PC-3 (cell line): ENCODE results near the gene ATP6V1F. TPM values are rescaled to one million over a fixed set of nuclear protein-coding genes. Genes with fewer than 3 reads are reported as not detected.

Source experiments
- ATAC-seq: fragments of 200-7000 bp; cut with Tn5 transposase; 2 replicates; pipeline ENCODE4 v1.9.1; 2020; ENCODE audit warnings: mild to moderate bottlenecking, moderate library complexity
- BruUV-seq: library from RNA; stranded (reverse); fragments of 400-500 nt; replicated peaks from 2 replicates; lab custom pipeline; 2021; lab: Mats Ljungman, UMichigan
- CTCF ChIA-PET: fragments of 300-600 bp; sonication (Branson Sonifier 250); formaldehyde crosslinking; loops from one replicate; lab custom pipeline; 2022; ENCODE audit warnings: antibody characterized with exemption; lab: Charles Lee
- POLR2A ChIA-PET: fragments of 300-600 bp; sonication (Branson Sonifier 250); formaldehyde crosslinking; loops from one replicate; lab custom pipeline; 2022; ENCODE audit warnings: antibody characterized with exemption; ENCODE audit not compliant: unreplicated experiment; lab: Charles Lee
- DNase-seq: peaks from one replicate; pipeline ENCODE4 v3.0.0-alpha.2; 2015
- H2AFZ ChIP-seq: fragments of 300-600 bp; sonication (generic); 2 replicates; pipeline ENCODE4 v1.6.0; 2016; ENCODE audit warnings: antibody characterized with exemption, low read length
- H3F3A ChIP-seq: fragments of 300-600 bp; sonication (generic); one replicate; pipeline ENCODE4 v1.6.0; 2017; ENCODE audit warnings: antibody characterized with exemption, low read length, control low read depth, mild to moderate bottlenecking; ENCODE audit not compliant: unreplicated experiment
- H3K27ac ChIP-seq: fragments of 300-600 bp; sonication (generic); 2 replicates; pipeline ENCODE4 v1.5.1; 2016; ENCODE audit warnings: mild to moderate bottlenecking, low read length
- H3K27me3 ChIP-seq: fragments of 300-600 bp; sonication (generic); 2 replicates; pipeline ENCODE4 v1.6.1; 2016; ENCODE audit warnings: low read length, mixed read lengths
- H3K36me3 ChIP-seq: fragments of 300-600 bp; sonication (generic); 2 replicates; pipeline ENCODE4 v1.6.1; 2016; ENCODE audit warnings: low read depth, mixed run types, low read length, mixed read lengths
- H3K4me1 ChIP-seq: fragments of 300-600 bp; sonication (generic); 2 replicates; pipeline ENCODE4 v1.5.1; 2016; ENCODE audit warnings: low read length; ENCODE audit not compliant: insufficient read depth
- H3K4me2 ChIP-seq: fragments of 300-600 bp; sonication (generic); 2 replicates; pipeline ENCODE4 v1.6.0; 2016; ENCODE audit warnings: low read length
- H3K4me3 ChIP-seq: fragments of 300-600 bp; sonication (generic); 2 replicates; pipeline ENCODE4 v1.5.1; 2016; ENCODE audit warnings: mild to moderate bottlenecking, low read length, mixed read lengths
- H3K79me2 ChIP-seq: fragments of 300-600 bp; sonication (generic); 2 replicates; pipeline ENCODE4 v1.6.1; 2017; ENCODE audit warnings: low read length, mixed read lengths
- H3K9ac ChIP-seq: fragments of 300-600 bp; sonication (generic); 2 replicates; pipeline ENCODE4 v1.6.0; 2016; ENCODE audit warnings: mild to moderate bottlenecking, low read length
- H3K9me2 ChIP-seq: fragments of 300-600 bp; sonication (generic); replicated peaks from 2 replicates; pipeline ENCODE4 v1.6.1; 2016; ENCODE audit warnings: mixed run types, low read length, mixed read lengths
- H3K9me3 ChIP-seq: fragments of 300-600 bp; sonication (generic); 2 replicates; pipeline ENCODE4 v1.6.1; 2016; ENCODE audit warnings: low read length, mixed read lengths
- H4K20me1 ChIP-seq: fragments of 300-600 bp; sonication (generic); 2 replicates; pipeline ENCODE4 v1.6.1; 2016; ENCODE audit warnings: low read length, mixed read lengths
- CTCF ChIP-seq: fragments of 300-600 bp; sonication (generic); conservative IDR thresholded peaks from 2 replicates; pipeline ENCODE4 v1.5.1; 2017; ENCODE audit warnings: antibody characterized with exemption, low read depth, mild to moderate bottlenecking, low read length
- EZH2 ChIP-seq: fragments of 300-600 bp; sonication (generic); IDR thresholded peaks from one replicate; pipeline ENCODE4 v1.6.1; 2017; ENCODE audit warnings: antibody characterized with exemption, mild to moderate bottlenecking, low read length; ENCODE audit not compliant: unreplicated experiment
- EZH2phosphoT487 ChIP-seq: fragments of 300-600 bp; sonication (generic); IDR thresholded peaks from 2 replicates; pipeline ENCODE4 v1.6.1; 2018; ENCODE audit warnings: mild to moderate bottlenecking, antibody characterized with exemption, low read length, borderline replicate concordance
- intact Hi-C: fragments of 100-400 bp; cut with micrococcal nuclease; formaldehyde crosslinking; loops from 2 replicates; pipeline ENCODE4 v1.9.0; 2023
- total RNA-seq: library from RNA; depleted of rRNA; stranded (reverse); fragments of >200 nt; gene quantifications from 2 replicates; pipeline ENCODE4 v1.2.3, GENCODE V29; 2014

Gene ATP6V1F
- total RNA-seq, 1 experiment from 2014 or later = 131 TPM

- Histone ChIP-seq H3K79me2 (peaks cover 26% of the 10 kb centered on the region), H3K4me3 (peak overlapping the region; percentile 84), H3K27me3 (no peaks in the 10 kb centered on the region), H2AFZ (peak overlapping the region; percentile 80), H3K36me3 (peaks cover 5% of the 10 kb centered on the region; the same call in 1 of the 2 replicates), H3F3A (no peaks in the 10 kb centered on the region), H3K9me2 (no peaks in the 10 kb centered on the region), H3K9me3 (no peaks in the 10 kb centered on the region), H3K4me2 (peak overlapping the region; percentile 82), H3K4me1 (peaks cover 5% of the 10 kb centered on the region; the same call in 1 of the 2 replicates), H3K27ac (no peak overlapping the region), H4K20me1 (no peaks in the 10 kb centered on the region), H3K9ac (peak overlapping the region; percentile 14; the same call in 1 of the 2 replicates)
- intact Hi-C loops = loop anchor here (1.0 kb wide), 1 partner anchor 35 kb away; no protein-coding TSS in a partner anchor
- ChIA-PET POLR2A (interaction anchor here (0.6 kb wide), 1 partner anchor 77 kb away, joined by 5 read pairs; no protein-coding TSS in a partner anchor), CTCF (interaction anchor here (0.7 to 1.5 kb wide), 3 partner anchors 18 to 515 kb away, joined by 3 to 9 read pairs (median 4); no protein-coding TSS in a partner anchor)
- ATAC-seq = peak; percentile 1
- no peak for DNase-seq
- TF ChIP-seq CTCF (no peak), EZH2phosphoT487 (no peak), EZH2 (no peak)
- TSS peak; percentile 58 for BruUV-seq
Observed at GRCh38 chr7:128861957-128862570, 592 bp upstream of the ATP6V1F start.

- Histone ChIP-seq H3K27me3 (no peaks in the 10 kb centered on the region), H3K36me3 (peaks cover 5% of the 10 kb centered on the region; the same call in 1 of the 2 replicates), H3K9ac (peak overlapping the region; percentile 82), H3F3A (no peaks in the 10 kb centered on the region), H2AFZ (peak overlapping the region; percentile 88), H3K27ac (no peak overlapping the region), H3K79me2 (peaks cover 26% of the 10 kb centered on the region), H3K4me1 (peaks cover 8% of the 10 kb centered on the region), H3K9me2 (no peaks in the 10 kb centered on the region), H3K4me3 (peak overlapping the region; percentile 84), H4K20me1 (no peaks in the 10 kb centered on the region), H3K4me2 (peak overlapping the region; percentile 82), H3K9me3 (no peaks in the 10 kb centered on the region)
- ChIA-PET POLR2A (interaction anchor here (0.6 kb wide), 2 partner anchors 12 to 228 kb away, joined by 4 to 13 read pairs; no protein-coding TSS in a partner anchor), CTCF (interaction anchor here (1.5 kb wide), 1 partner anchor 16 kb away, joined by 9 read pairs; no protein-coding TSS in a partner anchor)
- peak; percentile 69 for DNase-seq
- peak; percentile 62 for ATAC-seq
- intact Hi-C loops = loop anchor here (1.0 kb wide), 1 partner anchor 17 kb away; no protein-coding TSS in a partner anchor
- TF ChIP-seq EZH2 (no peak), EZH2phosphoT487 (no peak), CTCF (peak; percentile 65)
- no TSS peak for BruUV-seq
Observed at GRCh38 chr7:128863433-128863989, 855 bp downstream of the ATP6V1F start.
